Peyer's patch (tissue), 4 donors: ENCODE data around the gene ANO4.

Source experiments
- CTCF ChIP-seq, 6 experiments: fragments of 450-650 bp in 4 of 6; fragments of 200-600 bp in 2 of 6; sonication (generic) in 1 of 6; IDR thresholded peaks; one replicate each; pipeline ENCODE4 v1.5.1; 2017 to 2019; ENCODE audit warnings: antibody characterized with exemption in 6 of 6, mild to moderate bottlenecking in 3 of 6, moderate library complexity in 1 of 6
- POLR2A ChIP-seq, 2 donors: fragments of 450-650 bp; IDR thresholded peaks; one replicate each; pipeline ENCODE4 v1.5.1; 2017; ENCODE audit warnings: antibody characterized with exemption in 2 of 2, mild to moderate bottlenecking in 2 of 2, moderate library complexity in 2 of 2

- TF ChIP-seq CTCF (IDR thresholded peaks at IDR 0.05) (no peak), POLR2A (IDR thresholded peaks at IDR 0.05) (no peak)
Measured at GRCh38 chr12:100877776-100878175, 83.2 kb downstream of the ANO4 start.
